ENCODE results near the gene CEP89.
"Not testable (repeated sequence)": the region's sequence is repeated elsewhere in the genome, so short reads cannot be mapped to it uniquely, and the experiment has no call there.

CEP89 gene

GRCh38 chr19:32868206-32868950, 103.4 kb downstream of the CEP89 start:
- no peak for DNase-seq

GRCh38 chr19:32867436-32867835, 104.3 kb downstream of the CEP89 start:
- not testable (repeated sequence) for DNase-seq

GRCh38 chr19:32866564-32867265, 105.0 kb downstream of the CEP89 start:
- DNase-seq, result no peak

GRCh38 chr19:32866061-32866460, 105.7 kb downstream of the CEP89 start:
- DNase-seq, result no peak

GRCh38 chr19:32865326-32865725, 106.4 kb downstream of the CEP89 start:
- no peak for DNase-seq

- DNase-seq, result no peak
Measured at GRCh38 chr19:32864318-32865007, 107.3 kb downstream of the CEP89 start.

GRCh38 chr19:32863841-32864240, 107.9 kb downstream of the CEP89 start:
- DNase-seq, result no peak

- no peak for DNase-seq
Measured at GRCh38 chr19:32863301-32863700, 108.5 kb downstream of the CEP89 start.

GRCh38 chr19:32862741-32863140, 109.0 kb downstream of the CEP89 start:
- no peak for DNase-seq

- DNase-seq, result no peak
Measured at GRCh38 chr19:32862173-32862572, 109.6 kb downstream of the CEP89 start.

- no peak for DNase-seq
Measured at GRCh38 chr19:32861596-32861995, 110.2 kb downstream of the CEP89 start.

GRCh38 chr19:32859591-32859990, 112.2 kb downstream of the CEP89 start:
- DNase-seq, result no peak

- no peak for DNase-seq
Measured at GRCh38 chr19:32858559-32858958, 113.2 kb downstream of the CEP89 start.

GRCh38 chr19:32858155-32858554, 113.6 kb downstream of the CEP89 start:
- DNase-seq, result no peak

GRCh38 chr19:32857584-32857983, 114.2 kb downstream of the CEP89 start:
- no peak for DNase-seq

- not testable (repeated sequence) for DNase-seq
Measured at GRCh38 chr19:32856818-32857217, 114.9 kb downstream of the CEP89 start.

- DNase-seq, result no peak
Measured at GRCh38 chr19:32852216-32852615, 119.5 kb downstream of the CEP89 start.

- DNase-seq, result not testable (repeated sequence)
Measured at GRCh38 chr19:32848035-32848434, 123.7 kb downstream of the CEP89 start.

- no peak for DNase-seq
Measured at GRCh38 chr19:32843716-32844245, 128.0 kb downstream of the CEP89 start.

- DNase-seq, result no peak
Measured at GRCh38 chr19:32842061-32842460, 129.7 kb downstream of the CEP89 start.

- no peak for DNase-seq
Measured at GRCh38 chr19:32837531-32837930, 134.2 kb downstream of the CEP89 start.

- not testable (repeated sequence) for DNase-seq
Measured at GRCh38 chr19:32833388-32833787, 138.4 kb downstream of the CEP89 start.

GRCh38 chr19:32832825-32833224, 138.9 kb downstream of the CEP89 start:
- DNase-seq, result not testable (repeated sequence)
